SU-DHL-6 (cell line): ENCODE results near the gene TEC.
A peak's percentile ranks its signal among the peaks of the same experiment; 100 is the strongest.

Experiments used
- H2AFZ ChIP-seq: fragments of 200-600 bp; sonication (generic); 2 replicates; pipeline ENCODE4 v1.6.1; 2014; ENCODE audit warnings: low read depth, mild to moderate bottlenecking, moderate library complexity, mixed read lengths, antibody characterized with exemption, low read length; ENCODE audit not compliant: severe bottlenecking
- H3F3A ChIP-seq: fragments of 200-600 bp; shearing (Covaris generic); 2 replicates; pipeline ENCODE4 v1.6.0; 2016; ENCODE audit warnings: antibody characterized with exemption, mild to moderate bottlenecking; ENCODE audit not compliant: insufficient read depth
- H3K27ac ChIP-seq: fragments of 200-600 bp; sonication (generic); 2 replicates; pipeline ENCODE4 v1.5.1; 2016; ENCODE audit warnings: low read depth, mild to moderate bottlenecking, low read length, moderate library complexity, mixed read lengths
- H3K27me3 ChIP-seq: fragments of 200-600 bp; sonication (generic), shearing (Covaris generic); 2 replicates; pipeline ENCODE4 v1.6.0; 2014; ENCODE audit warnings: mild to moderate bottlenecking, low read length
- H3K36me3 ChIP-seq: fragments of 200-600 bp; sonication (generic); 2 replicates; pipeline ENCODE4 v1.6.1; 2014; ENCODE audit warnings: mild to moderate bottlenecking, low read length, mixed read lengths
- H3K4me2 ChIP-seq: fragments of 300-600, 200-600 bp; shearing (Covaris generic), sonication (generic); 2 replicates; pipeline ENCODE4 v1.6.0; 2014; ENCODE audit warnings: low read length, low read depth, mild to moderate bottlenecking; ENCODE audit not compliant: poor library complexity, severe bottlenecking
- H3K4me3 ChIP-seq: fragments of 200-600 bp; sonication (generic); 2 replicates; pipeline ENCODE4 v1.5.1; 2014; ENCODE audit warnings: antibody characterized with exemption, low read length, mild to moderate bottlenecking, mixed read lengths; ENCODE audit not compliant: insufficient read depth, poor library complexity, severe bottlenecking
- H3K79me2 ChIP-seq: fragments of 200-600 bp; sonication (generic); 2 replicates; pipeline ENCODE4 v1.6.1; 2014; ENCODE audit warnings: mild to moderate bottlenecking, low read length, moderate library complexity; ENCODE audit not compliant: insufficient read depth
- H3K9ac ChIP-seq: fragments of 200-600 bp; sonication (generic); 2 replicates; pipeline ENCODE4 v1.7.0; 2014; ENCODE audit warnings: mild to moderate bottlenecking, low read length
- H3K9me2 ChIP-seq: fragments of 200-600 bp; sonication (generic); replicated peaks from 2 replicates; pipeline ENCODE4 v1.6.1; 2014; ENCODE audit warnings: low read length; ENCODE audit not compliant: insufficient read depth
- H3K9me3 ChIP-seq: fragments of 200-600 bp; sonication (generic); 2 replicates; pipeline ENCODE4 v1.6.1; 2014; ENCODE audit warnings: low read length, mixed read lengths; ENCODE audit not compliant: insufficient read depth
- H4K20me1 ChIP-seq: fragments of 200-600 bp; sonication (generic); 2 replicates; pipeline ENCODE4 v1.6.1; 2014; ENCODE audit warnings: low read depth, mild to moderate bottlenecking, antibody characterized with exemption, low read length, moderate library complexity, mixed read lengths
- CTCF ChIP-seq: fragments of 200-600 bp; sonication (generic); IDR thresholded peaks from one replicate; pipeline ENCODE4 v1.5.1; 2017; ENCODE audit warnings: antibody characterized with exemption, mild to moderate bottlenecking, low read length, moderate library complexity; ENCODE audit not compliant: insufficient read depth, poor library complexity, severe bottlenecking
- EZH2phosphoT487 ChIP-seq: fragments of 200-600 bp; sonication (generic), shearing (Covaris generic); conservative IDR thresholded peaks from 2 replicates; pipeline ENCODE4 v1.6.1; 2018; ENCODE audit warnings: mild to moderate bottlenecking, antibody characterized with exemption, low read length, moderate library complexity, mixed read lengths

TEC gene

GRCh38 chr4:48205626-48206025 is 64.0 kb downstream of the TEC start:
- Histone ChIP-seq H3K9me2 (no peaks in the 10 kb centered on the region), H3K36me3 (no peaks in the 10 kb centered on the region), H4K20me1 (no peaks in the 10 kb centered on the region), H3K4me3 (peak overlapping the region; percentile 12), H3K79me2 (peaks cover 89% of the 10 kb centered on the region), H3K27ac (peak overlapping the region; percentile 94), H3F3A (peaks cover 52% of the 10 kb centered on the region), H2AFZ (no peak overlapping the region), H3K9me3 (no peaks in the 10 kb centered on the region), H3K27me3 (no peaks in the 10 kb centered on the region), H3K9ac (peak overlapping the region; percentile 59), H3K4me2 (peak overlapping the region; percentile 55)
- TF ChIP-seq EZH2phosphoT487: no peak
- TF ChIP-seq CTCF: no peak

- Histone ChIP-seq H3K36me3 (no peaks in the 10 kb centered on the region), H3K79me2 (peaks cover 89% of the 10 kb centered on the region), H3K4me3 (peak overlapping the region; percentile 12), H3K4me2 (peak overlapping the region; percentile 55), H3K9ac (peak overlapping the region; percentile 59), H3K27ac (peak overlapping the region; percentile 94), H3K9me2 (no peaks in the 10 kb centered on the region), H3F3A (peaks cover 55% of the 10 kb centered on the region), H3K27me3 (no peaks in the 10 kb centered on the region), H2AFZ (no peak overlapping the region), H4K20me1 (no peaks in the 10 kb centered on the region), H3K9me3 (no peaks in the 10 kb centered on the region)
- TF ChIP-seq CTCF: peak; percentile 24
- TF ChIP-seq EZH2phosphoT487: no peak
Observed at GRCh38 chr4:48205107-48205506, 64.5 kb downstream of the TEC start.

- Histone ChIP-seq H4K20me1 (no peaks in the 10 kb centered on the region), H3K27ac (peak overlapping the region; percentile 94), H3K4me2 (peak overlapping the region; percentile 55)
Observed at GRCh38 chr4:48203819-48204218, 65.8 kb downstream of the TEC start.

More at GRCh38 chr4:48203819-48204218, 65.8 kb downstream of the TEC start:
- TF ChIP-seq EZH2phosphoT487 (no peak), CTCF (no peak)
- Histone ChIP-seq H3K9ac (peak overlapping the region; percentile 59), H3K9me3 (no peaks in the 10 kb centered on the region), H3K4me3 (peak overlapping the region; percentile 22), H3K79me2 (peaks cover 88% of the 10 kb centered on the region), H3K27me3 (no peaks in the 10 kb centered on the region), H3F3A (peaks cover 62% of the 10 kb centered on the region), H3K9me2 (no peaks in the 10 kb centered on the region), H2AFZ (no peak overlapping the region), H3K36me3 (no peaks in the 10 kb centered on the region)
